CD4-positive, alpha-beta T cell treated with Interleukin-10 for 1 hour (primary cell): ENCODE results near the gene EIF4ENIF1.
A peak's percentile ranks its signal among the peaks of the same experiment; 100 is the strongest.
"Not testable (repeated sequence)": the region's sequence is repeated elsewhere in the genome, so short reads cannot be mapped to it uniquely, and the experiment has no call there.

Source experiments
- DNase-seq: peaks from one replicate; pipeline ENCODE4 v3.0.0-alpha.2; 2020

Gene EIF4ENIF1

GRCh38 chr22:31491218-31491962 is 1.7 kb upstream of the EIF4ENIF1 start:
- no peak for DNase-seq

GRCh38 chr22:31490496-31490925 is 869 bp upstream of the EIF4ENIF1 start:
- DNase-seq, result peak; percentile 73

GRCh38 chr22:31488988-31489617 is 539 bp downstream of the EIF4ENIF1 start:
- DNase-seq, result peak; percentile 19

GRCh38 chr22:31488346-31488883 is 1.2 kb downstream of the EIF4ENIF1 start:
- DNase-seq, result no peak

GRCh38 chr22:31486951-31487350 is 2.7 kb downstream of the EIF4ENIF1 start:
- no peak for DNase-seq

GRCh38 chr22:31486369-31486768 is 3.3 kb downstream of the EIF4ENIF1 start:
- DNase-seq, result not testable (repeated sequence)

- DNase-seq, result not testable (repeated sequence)
These were observed 7.2 kb downstream of the EIF4ENIF1 start for GRCh38 chr22:31482470-31482869.

- DNase-seq, result no peak
These were observed 8.5 kb downstream of the EIF4ENIF1 start for GRCh38 chr22:31481129-31481528.

- DNase-seq, result no peak
These were observed 12.3 kb downstream of the EIF4ENIF1 start for GRCh38 chr22:31477329-31477728.

GRCh38 chr22:31475800-31476199 is 13.8 kb downstream of the EIF4ENIF1 start:
- no peak for DNase-seq

- DNase-seq, result no peak
These were observed 14.9 kb downstream of the EIF4ENIF1 start for GRCh38 chr22:31474743-31475142.

GRCh38 chr22:31465307-31465706 is 24.3 kb downstream of the EIF4ENIF1 start:
- no peak for DNase-seq

- no peak for DNase-seq
These were observed 27.9 kb downstream of the EIF4ENIF1 start for GRCh38 chr22:31461699-31462098.

GRCh38 chr22:31451709-31452571 is 37.7 kb downstream of the EIF4ENIF1 start:
- peak; percentile 46 for DNase-seq

GRCh38 chr22:31449506-31449905 is 40.1 kb downstream of the EIF4ENIF1 start:
- DNase-seq, result no peak

GRCh38 chr22:31448382-31448781 is 41.3 kb downstream of the EIF4ENIF1 start:
- no peak for DNase-seq

- no peak for DNase-seq
These were observed 42.3 kb downstream of the EIF4ENIF1 start for GRCh38 chr22:31447337-31447736.

- DNase-seq, result no peak
These were observed 42.9 kb downstream of the EIF4ENIF1 start for GRCh38 chr22:31446767-31447166.

- no peak for DNase-seq
These were observed 43.4 kb downstream of the EIF4ENIF1 start for GRCh38 chr22:31446208-31446607.

- no peak for DNase-seq
These were observed 44.0 kb downstream of the EIF4ENIF1 start for GRCh38 chr22:31445642-31446041.

- DNase-seq, result no peak
These were observed 46.1 kb downstream of the EIF4ENIF1 start for GRCh38 chr22:31443516-31443915.

GRCh38 chr22:31442768-31443489 is 46.7 kb downstream of the EIF4ENIF1 start:
- DNase-seq, result no peak

GRCh38 chr22:31441652-31442051 is 48.0 kb downstream of the EIF4ENIF1 start:
- no peak for DNase-seq
